NCI-H1417 treated with DMSO at 0.1 percent for 48 hours (cell line): Measurements from ENCODE around the gene PON2.
A peak's percentile ranks its signal among the peaks of the same experiment; 100 is the strongest.
"Not testable (repeated sequence)": the region's sequence is repeated elsewhere in the genome, so short reads cannot be mapped to it uniquely, and the experiment has no call there.

ENCODE experiments used
- DNase-seq: peaks from one replicate; lab custom pipeline; 2025; lab: John Stamatoyannopoulos, UW

Gene PON2

DNA sequence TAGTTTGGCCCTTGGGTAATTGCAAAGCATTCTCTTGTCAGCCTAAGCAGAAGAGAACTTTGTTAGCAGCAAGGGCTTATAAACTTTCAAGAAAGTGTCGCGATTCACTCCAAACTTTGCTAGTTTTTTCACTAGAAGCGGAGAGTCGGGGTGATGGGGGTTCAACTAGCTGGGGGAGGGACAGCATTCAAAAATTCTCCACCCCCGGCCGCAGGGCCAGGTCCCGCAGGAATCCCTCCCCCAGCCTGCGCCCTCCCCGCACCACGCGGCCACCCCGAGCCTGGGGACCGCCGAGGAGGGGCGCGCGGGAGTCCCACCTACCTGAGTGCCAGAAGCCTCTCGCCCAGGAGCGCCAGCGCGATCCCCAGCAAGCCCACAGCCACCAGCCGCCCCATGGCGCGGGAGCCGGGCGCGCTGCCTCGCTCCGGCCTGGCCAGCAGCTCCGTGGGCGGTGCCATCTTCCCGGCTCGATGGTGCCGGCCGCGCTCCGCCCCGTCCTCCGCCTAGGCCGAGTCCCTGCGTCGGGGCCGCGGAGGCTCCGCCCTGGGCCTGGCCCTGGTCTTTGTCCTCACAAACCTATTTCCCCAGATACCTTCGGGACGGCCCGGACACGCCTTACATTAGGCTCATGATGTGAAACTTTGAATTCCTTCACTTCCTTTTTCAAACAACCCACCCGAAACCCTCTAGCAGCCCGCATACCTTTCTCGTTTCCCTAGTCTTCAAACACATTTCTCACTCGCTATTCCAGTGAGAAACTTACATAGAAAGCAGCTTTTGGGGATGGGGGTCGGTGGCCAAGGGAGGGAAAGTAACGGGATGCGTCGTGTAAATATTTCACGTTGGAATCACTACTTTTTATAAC is at the start of gene PON2:
TSS of gene PON2 (minus strand) at position 472 of the 865 bp plus-strand sequence. CDS start at position 395, 77 bp downstream.
- DNase-seq = no peak

- DNase-seq = no peak
Observed at GRCh38 chr7:95482424-95482823, 47.6 kb upstream of the PON2 start.

- DNase-seq = no peak
Observed at GRCh38 chr7:95481271-95482165, 46.7 kb upstream of the PON2 start.

DNA sequence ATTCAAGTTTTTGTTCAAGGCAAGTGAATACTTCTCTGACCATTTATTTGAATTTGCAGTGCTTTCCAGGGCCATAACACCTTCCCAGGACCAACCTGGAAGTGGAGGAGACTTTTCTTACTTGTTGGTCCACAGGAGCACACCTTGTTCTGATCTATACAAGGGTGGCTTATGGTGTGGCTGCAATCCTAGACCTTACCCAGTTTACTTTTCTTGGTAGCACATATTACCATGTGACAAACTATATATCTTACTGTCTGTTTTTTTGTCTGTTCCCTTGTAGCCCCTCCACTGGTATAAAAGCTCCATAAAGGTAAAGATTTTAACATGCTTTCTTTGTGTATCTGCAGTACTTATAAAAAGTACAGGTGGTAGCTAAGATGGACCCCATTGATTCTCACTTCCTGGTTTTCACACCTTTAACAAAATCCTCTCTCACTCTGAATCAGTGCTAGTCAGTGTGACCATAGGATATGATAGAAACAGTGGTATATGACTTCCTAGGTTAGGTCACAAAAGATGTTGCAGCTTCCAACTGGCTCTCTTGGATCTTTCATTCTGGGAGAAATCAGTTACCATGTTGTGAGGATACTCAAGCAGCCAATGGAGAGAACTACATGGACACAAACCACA is 45.3 kb upstream of the PON2 start:
- no peak for DNase-seq

DNA sequence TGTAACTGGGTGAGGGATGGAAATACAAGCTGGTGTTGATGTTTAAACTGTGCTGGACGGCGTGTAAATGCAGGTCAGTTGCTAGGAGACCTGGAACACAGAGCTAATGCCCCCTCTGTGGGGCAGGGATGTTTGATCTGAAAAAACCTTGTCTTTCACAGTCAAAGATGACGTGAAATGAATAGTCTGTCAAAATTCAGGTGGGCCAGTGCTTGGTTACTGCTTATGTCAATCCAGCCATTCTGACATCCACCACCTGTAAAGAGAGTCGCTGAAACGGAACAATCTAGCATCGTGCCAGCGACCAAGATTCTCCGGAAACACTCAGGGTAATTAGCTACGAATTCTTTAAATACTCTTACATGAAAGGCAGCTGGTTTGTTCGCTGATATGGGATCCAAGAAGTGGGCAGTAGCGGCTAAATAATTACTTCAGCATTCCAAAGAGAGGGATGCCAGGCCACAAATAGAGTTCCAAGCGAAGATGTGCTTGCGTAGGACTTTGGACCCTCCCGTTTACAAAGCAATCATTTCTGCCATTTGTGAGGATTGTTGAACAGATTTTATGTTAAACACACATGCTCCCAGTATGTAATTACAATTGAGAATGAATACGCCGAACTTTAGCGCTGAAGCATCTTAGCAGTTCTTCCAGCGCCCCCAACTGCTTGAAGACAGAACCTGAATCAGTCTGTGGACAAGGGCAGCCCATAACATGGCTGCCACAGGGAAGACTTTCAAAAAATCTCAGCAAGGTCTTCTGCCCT is 43.6 kb upstream of the PON2 start:
- DNase-seq = no peak

DNA sequence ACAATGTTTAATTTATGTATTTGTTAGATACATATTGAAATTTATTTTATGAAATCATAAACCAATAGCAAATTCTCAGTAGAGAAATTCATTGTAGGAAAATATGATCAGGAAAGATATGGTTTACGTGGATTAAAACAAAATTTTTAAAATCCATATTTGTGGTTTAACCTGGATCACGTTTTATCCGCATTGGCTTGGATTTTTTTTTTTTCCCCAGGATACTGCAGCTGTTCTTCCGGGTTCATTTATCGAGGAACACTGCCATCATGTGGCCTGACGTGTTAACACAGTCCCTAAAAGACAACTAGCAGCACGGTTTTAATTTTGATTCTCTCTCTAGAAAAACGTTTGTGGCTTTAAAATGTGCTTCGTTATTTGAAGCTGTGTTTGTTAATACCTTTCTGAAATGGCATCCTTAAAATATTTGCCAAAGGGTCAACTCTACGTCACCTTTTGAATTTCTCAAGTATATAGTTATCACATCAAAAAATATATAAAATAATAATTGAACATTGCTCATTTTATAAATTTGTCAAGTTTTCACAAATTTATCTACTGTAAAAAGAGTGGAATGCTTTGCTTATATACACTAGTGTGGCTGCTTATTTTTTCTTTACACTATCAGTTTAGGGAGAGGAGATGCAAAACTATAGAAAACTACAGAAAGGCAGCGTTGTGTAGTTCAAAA is 42.2 kb upstream of the PON2 start:
- peak; percentile 84 for DNase-seq

DNA sequence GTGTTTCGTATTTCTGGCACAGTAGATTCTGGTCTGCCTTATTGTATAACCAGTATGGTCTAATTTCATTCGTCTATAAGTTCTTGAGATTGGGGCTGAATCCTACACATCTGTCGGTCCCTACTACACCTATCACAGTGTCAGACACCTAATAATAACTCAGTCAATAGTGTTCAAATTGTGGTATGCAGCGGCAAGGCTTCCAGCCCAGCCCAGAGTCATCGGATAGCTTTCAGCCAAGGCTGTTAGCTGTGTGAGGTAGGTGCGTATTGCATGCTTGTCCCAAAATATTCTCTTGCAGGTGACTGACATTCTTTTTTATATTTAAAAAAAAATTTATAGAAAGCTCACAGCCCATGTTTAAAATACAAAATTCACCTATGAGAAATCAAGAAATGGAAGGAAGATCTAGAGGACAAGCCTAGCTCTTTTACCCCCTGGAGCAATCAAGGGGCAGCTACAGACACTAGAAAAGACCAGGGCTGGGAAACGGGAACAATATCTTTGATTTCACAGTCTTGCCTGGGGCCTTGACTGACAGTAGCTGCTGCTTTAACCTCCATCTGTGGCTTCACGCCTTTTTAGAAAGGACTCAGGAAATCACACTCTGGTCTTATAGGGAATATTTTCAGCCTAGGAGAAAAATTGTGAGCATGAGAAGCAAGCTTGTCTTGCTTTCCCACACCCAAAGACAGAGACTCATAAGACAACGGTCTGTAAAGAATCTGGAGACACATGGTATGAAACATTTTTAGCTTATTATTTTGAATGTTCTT is 41.4 kb upstream of the PON2 start:
- no peak for DNase-seq

- peak; percentile 88 for DNase-seq
Observed at GRCh38 chr7:95473276-95473985, 38.6 kb upstream of the PON2 start.

DNA sequence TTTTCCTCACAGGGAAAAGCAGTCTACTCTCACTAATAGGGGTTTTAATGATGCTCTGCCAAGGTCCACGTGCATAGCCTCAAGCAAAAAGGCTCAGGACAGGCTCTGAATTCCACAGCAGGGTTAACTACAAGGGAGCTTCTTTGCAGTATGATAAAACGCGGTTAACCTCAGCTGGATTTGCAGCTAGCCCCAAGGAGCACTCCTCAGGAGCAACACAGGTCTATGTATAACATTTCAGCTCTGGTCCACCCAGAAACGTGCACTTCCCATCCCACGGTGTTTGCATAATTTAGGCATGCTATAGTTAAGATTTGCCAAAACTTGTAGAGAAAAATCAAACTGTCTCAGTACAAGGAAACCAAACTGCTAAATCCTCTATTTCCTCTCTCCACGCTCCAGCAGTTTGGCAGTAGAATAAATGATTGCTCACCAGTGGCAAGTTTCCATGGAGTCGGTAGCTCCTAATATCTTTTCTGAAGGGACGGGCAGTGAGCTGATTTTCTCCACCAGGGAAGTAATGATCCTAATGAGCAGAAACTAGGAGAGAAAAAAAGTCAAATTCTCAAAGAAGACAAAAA is 37.8 kb upstream of the PON2 start:
- DNase-seq = no peak

DNA sequence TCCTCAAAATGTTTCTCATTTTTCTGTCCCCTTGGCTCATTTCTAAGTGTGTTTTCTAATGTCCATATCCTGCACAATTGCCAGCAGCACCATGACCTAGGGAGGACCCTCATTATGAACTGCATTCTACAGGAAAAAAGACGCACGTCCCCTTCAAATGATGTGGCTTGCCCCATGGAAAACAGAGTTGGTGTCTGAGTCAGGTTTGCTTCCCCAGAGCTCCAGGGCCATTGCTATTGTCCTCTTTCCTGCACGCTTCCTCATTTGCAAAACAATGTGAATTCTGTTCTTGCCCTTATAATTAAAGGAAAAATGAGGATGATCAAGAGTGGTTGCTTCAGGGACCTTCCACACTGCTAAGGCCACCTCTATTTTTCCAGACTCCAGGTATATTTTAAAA is 36.2 kb upstream of the PON2 start:
- no peak for DNase-seq

DNA sequence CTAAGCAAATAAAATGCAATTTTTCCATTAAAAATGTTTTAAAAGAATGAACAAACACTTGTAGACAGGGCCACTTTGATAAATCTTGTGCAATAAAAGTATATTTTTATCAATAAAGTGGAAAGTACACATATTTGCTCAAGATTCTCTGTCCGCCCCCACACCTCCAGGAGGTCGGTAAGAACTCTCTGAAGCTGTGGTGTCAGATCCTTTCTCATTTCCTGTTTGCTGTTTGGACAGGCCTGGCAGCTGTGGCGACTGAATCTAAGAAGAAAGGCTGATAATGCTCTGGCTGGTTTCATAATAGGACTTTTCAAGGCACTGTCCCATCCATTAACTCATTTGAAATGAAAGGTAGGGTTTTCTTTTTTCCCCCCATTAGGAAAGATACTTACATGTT is 35.6 kb upstream of the PON2 start:
- DNase-seq = peak; percentile 87

DNA sequence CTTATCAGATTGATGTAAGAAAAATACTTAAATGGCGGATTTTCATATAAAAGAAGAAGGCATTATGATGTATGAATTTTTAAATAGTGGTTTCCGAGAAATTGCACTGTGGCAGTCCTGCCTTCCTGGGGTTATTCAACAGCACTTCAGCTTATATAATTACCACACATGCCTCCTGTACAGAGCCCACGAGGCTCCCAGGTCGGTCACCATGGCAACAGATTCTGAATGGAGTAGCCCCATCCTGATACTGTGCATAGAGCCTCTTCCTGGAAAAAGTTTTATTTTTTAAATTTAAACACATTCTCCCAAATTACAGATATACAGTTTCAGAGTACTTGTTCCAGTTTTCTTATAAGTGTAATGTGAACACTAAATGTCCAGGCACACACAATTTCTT is 35.0 kb upstream of the PON2 start:
- DNase-seq = peak; percentile 96

- DNase-seq = no peak
Observed at GRCh38 chr7:95469187-95469586, 34.4 kb upstream of the PON2 start.

GRCh38 chr7:95467912-95468607 is 33.2 kb upstream of the PON2 start:
- DNase-seq = peak; percentile 92

DNA sequence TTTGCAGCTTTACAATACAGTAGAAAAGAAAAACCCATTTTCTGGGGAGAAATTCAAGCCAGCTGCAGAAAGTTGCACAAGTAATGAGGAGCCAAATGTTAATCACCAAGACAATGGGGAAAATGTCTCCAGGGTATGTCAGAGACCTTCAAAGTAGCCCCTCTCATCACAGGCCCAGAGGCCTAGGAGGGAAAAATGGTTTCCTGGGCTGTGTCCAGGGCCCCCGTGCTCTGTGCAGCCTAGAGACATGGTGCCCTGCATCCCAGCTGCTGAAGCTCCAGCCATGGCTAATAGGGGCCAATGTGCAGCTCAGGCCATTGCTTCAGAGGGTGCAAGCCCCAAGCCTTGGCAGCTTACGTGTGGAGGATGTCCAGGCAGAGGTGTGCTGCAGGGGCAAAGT is 25.8 kb upstream of the PON2 start:
- DNase-seq = not testable (repeated sequence)

GRCh38 chr7:95457947-95458346 is 23.1 kb upstream of the PON2 start:
- no peak for DNase-seq

- DNase-seq = no peak
Observed at GRCh38 chr7:95454438-95455045, 19.7 kb upstream of the PON2 start.

DNA sequence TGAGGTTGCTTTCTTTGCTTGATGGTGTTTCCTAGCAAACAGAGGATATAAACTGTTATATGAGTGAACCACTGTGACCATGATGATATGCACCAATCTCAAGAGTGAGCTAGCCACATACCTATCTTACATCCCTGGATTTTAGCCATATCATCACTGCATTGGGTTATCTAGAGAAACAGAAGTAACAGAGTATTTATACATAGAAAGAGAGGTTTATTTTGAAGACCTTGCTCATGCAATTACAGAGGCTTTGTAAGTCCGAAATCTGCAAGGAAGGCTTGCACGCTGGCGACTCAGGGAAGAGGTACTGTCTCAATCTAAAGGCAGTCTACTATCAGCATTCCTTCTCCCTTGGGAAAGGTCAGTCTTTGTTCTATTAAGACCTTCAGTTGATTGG is 11.8 kb upstream of the PON2 start:
- no peak for DNase-seq
